B cell (primary cell): ENCODE results near the gene SH2B2. TPM values are rescaled to one million over a fixed set of nuclear protein-coding genes. Genes with fewer than 3 reads are reported as not detected.

Experiments
- ATAC-seq: fragments of 200-7000 bp; cut with Tn5 transposase; one replicate; pipeline ENCODE4 v1.10.0; 2021; ENCODE audit warnings: low read depth, mild to moderate bottlenecking, moderate number of reproducible peaks, moderate library complexity
- CTCF ChIA-PET: fragments of 350-600 bp; sonication (Branson Sonifier 250); formaldehyde crosslinking; loops from one replicate; lab custom pipeline; 2021; ENCODE audit warnings: antibody characterized with exemption, inconsistent platforms; lab: Charles Lee
- POLR2A ChIA-PET: fragments of 350-600 bp; sonication (Branson Sonifier 250); formaldehyde crosslinking; loops from one replicate; lab custom pipeline; 2021; ENCODE audit warnings: antibody characterized with exemption; lab: Charles Lee
- DNase-seq: peaks from one replicate; pipeline ENCODE4 v3.0.0; 2013
- H2AFZ ChIP-seq: 2 replicates; pipeline ENCODE4 v1.6.1; 2012; ENCODE audit warnings: mild to moderate bottlenecking, low read depth, low read length; ENCODE audit not compliant: insufficient read depth, poor library complexity, severe bottlenecking
- H3K27ac ChIP-seq, 2 donors: 1 replicate in 1 of 2; 2 replicates in 1 of 2; pipeline ENCODE4 v1.5.1; 2012 to 2013; ENCODE audit warnings: low read length in 2 of 2, mild to moderate bottlenecking in 2 of 2, moderate library complexity in 1 of 2
- H3K27me3 ChIP-seq, 4 experiments: fragments of 200-600 bp in 1 of 4; sonication (generic) in 1 of 4; replicated peaks in 1 of 4; 1 replicate in 2 of 4; 2 replicates in 2 of 4; pipeline versions ENCODE4 v1.6.1 to v1.7.0; 2013 to 2016; ENCODE audit warnings: low read length in 3 of 4, mild to moderate bottlenecking in 2 of 4, mixed read lengths in 1 of 4, moderate library complexity in 1 of 4; ENCODE audit not compliant: insufficient read depth in 4 of 4, control insufficient read depth in 3 of 4; ENCODE audit errors: control extremely low read depth in 1 of 4
- H3K36me3 ChIP-seq, 2 experiments: replicated peaks in 1 of 2; 1 replicate in 1 of 2; 2 replicates in 1 of 2; pipeline versions ENCODE4 v1.6.1 to v1.7.1; 2013; ENCODE audit warnings: low read length in 1 of 2; ENCODE audit not compliant: insufficient read depth in 2 of 2, control insufficient read depth in 1 of 2; ENCODE audit errors: control extremely low read depth in 1 of 2, extremely low read depth in 1 of 2
- H3K4me1 ChIP-seq, 2 donors: fragments of 200-600 bp in 1 of 2; sonication (generic) in 1 of 2; 1 replicate in 1 of 2; 2 replicates in 1 of 2; pipeline versions ENCODE4 v1.5.1 to v1.6.1; 2013 to 2017; ENCODE audit warnings: low read length in 2 of 2; ENCODE audit not compliant: control insufficient read depth in 2 of 2, insufficient read depth in 2 of 2
- H3K4me2 ChIP-seq: replicated peaks from 2 replicates; pipeline ENCODE3; 2012; ENCODE audit warnings: mild to moderate bottlenecking, low read depth, low read length; ENCODE audit not compliant: poor library complexity, severe bottlenecking
- H3K4me3 ChIP-seq, 5 experiments: fragments of 200-600 bp in 1 of 5; sonication (generic) in 1 of 5; 1 replicate in 3 of 5; 2 replicates in 2 of 5; pipeline versions ENCODE4 v1.5.1 to v1.7.0; 2011 to 2016; ENCODE audit warnings: low read length in 4 of 5, mild to moderate bottlenecking in 4 of 5, low read depth in 2 of 5, control low read depth in 1 of 5, moderate library complexity in 1 of 5; ENCODE audit not compliant: insufficient read depth in 1 of 5; ENCODE audit errors: control extremely low read depth in 1 of 5, extremely low read depth in 1 of 5
- H3K79me2 ChIP-seq: fragments of 200-600 bp; sonication (generic); one replicate; pipeline ENCODE4 v1.6.0; 2016; ENCODE audit warnings: low read length; ENCODE audit not compliant: control insufficient read depth, insufficient read depth
- H3K9ac ChIP-seq: fragments of 200-600 bp; sonication (generic); 2 replicates; pipeline ENCODE4 v1.6.1; 2017; ENCODE audit warnings: mild to moderate bottlenecking, low read length, moderate library complexity
- H3K9me3 ChIP-seq, 3 donors: one replicate each; pipeline versions ENCODE4 v1.6.1 to v1.7.1; 2013; ENCODE audit warnings: low read length in 2 of 3; ENCODE audit not compliant: control insufficient read depth in 2 of 3, insufficient read depth in 1 of 3; ENCODE audit errors: control extremely low read depth in 1 of 3
- H4K20me1 ChIP-seq: 2 replicates; pipeline ENCODE4 v1.6.0; 2012; ENCODE audit warnings: mild to moderate bottlenecking, low read length; ENCODE audit not compliant: insufficient read depth, control insufficient read depth, poor library complexity, severe bottlenecking
- H3K27ac Mint-ChIP-seq: one replicate; pipeline ENCODE4 v1.8.0; 2021; ENCODE audit warnings: mixed read lengths
- H3K27me3 Mint-ChIP-seq: one replicate; pipeline ENCODE4 v1.8.0; 2021; ENCODE audit warnings: mixed read lengths
- H3K4me1 Mint-ChIP-seq: one replicate; pipeline ENCODE4 v1.8.0; 2021; ENCODE audit warnings: mixed read lengths
- H3K4me3 Mint-ChIP-seq: one replicate; pipeline ENCODE4 v1.8.0; 2021; ENCODE audit warnings: mixed read lengths
- H3K9me3 Mint-ChIP-seq: one replicate; pipeline ENCODE4 v1.8.0; 2022; ENCODE audit warnings: mixed read lengths; ENCODE audit not compliant: insufficient read depth
- CTCF ChIP-seq: fragments of 200-600 bp; IDR thresholded peaks from one replicate; pipeline ENCODE4 v1.8.0; 2022; ENCODE audit warnings: antibody characterized with exemption, mild to moderate bottlenecking
- EZH2 ChIP-seq: IDR thresholded peaks from 2 replicates; pipeline ENCODE4 v1.6.1; 2012; ENCODE audit warnings: borderline replicate concordance, low read depth, mild to moderate bottlenecking, moderate library complexity, low read length; ENCODE audit not compliant: insufficient read depth, poor library complexity, severe bottlenecking
- WGBS: methylation state at CpG from one replicate; pipeline ENCODE4 v1.1.5; 2013; ENCODE audit warnings: missing lambda C conversion rate; ENCODE audit not compliant: insufficient coverage; 5-methylcytosine and 5-hydroxymethylcytosine counted together
- intact Hi-C: fragments of 100-400 bp; cut with micrococcal nuclease; formaldehyde crosslinking; loops from one replicate; pipeline ENCODE4 v1.10.0; 2022
- polyA plus RNA-seq: library from polyadenylated mRNA; depleted of rRNA; stranded (reverse); fragments of >200 nt; gene quantifications from 2 replicates; pipeline ENCODE4 v1.2.3, GENCODE V29; 2012
- total RNA-seq, 2 donors: library from RNA; stranded (reverse); fragments of 120-200 nt in 1 of 2; gene quantifications; 1 replicate in 1 of 2; 2 replicates in 1 of 2; pipeline versions ENCODE4 v1.2.3 to v1.2.4, GENCODE V29; 2013 to 2022

The SH2B2 gene
- total and polyA plus RNA-seq, 2 donors (not counting 1 experiment from before 2014, with no cell fraction given) = 41.2 to 95.4 TPM

DNA sequence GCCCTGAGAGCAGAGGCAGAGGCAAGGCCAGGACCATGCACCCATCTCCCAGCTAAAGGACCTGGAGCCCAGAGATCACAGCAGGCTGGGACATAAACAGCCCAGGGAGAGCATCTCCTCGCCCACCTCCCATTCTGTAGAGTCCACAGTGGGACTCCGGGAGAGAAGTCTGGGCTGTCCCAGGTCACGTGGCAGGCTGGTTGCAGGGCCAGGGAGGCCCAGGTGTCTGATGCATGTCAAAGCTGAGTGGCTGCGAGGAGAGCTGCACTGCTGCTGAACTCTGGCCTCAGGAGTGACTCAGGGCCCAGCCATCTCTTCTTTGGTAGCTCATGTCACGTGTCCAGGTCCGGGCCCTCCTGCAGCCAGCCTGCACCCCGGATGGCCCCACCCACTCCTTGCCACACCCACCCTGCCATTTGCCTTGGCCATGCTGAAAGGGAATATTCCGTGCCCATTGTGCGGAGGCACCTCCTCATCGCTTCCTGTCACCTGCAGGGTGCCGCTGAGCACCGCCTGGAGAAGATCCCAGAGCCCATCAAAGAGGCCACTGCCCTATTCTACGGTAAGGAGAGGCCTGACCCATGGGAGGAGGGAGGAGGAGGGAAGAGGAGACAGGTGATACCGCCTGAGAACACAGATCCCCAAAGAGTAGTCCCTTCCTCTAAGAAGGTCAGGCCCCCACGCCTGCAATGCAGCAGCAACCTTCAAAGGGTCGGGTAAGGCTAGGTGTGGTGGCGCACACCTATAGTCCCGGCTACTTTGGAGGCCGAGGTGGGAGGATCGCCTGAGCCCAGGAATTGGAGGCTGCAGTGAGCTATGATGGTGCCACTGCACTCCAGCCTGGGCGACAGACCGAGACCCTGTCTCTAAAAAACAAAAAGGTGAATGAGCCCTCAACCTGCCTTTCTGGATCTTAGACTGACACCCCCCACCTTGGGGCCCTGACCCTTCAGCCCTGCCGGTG is 12.6 kb upstream of the SH2B2 start:
- WGBS = 81% methylated on average over 20 of the region's 23 CpGs
- Histone ChIP-seq H3K9me3 (no peaks in the 10 kb centered on the region), H3K36me3 (peaks cover 0 to 2% of the 10 kb centered on the region in 2 experiments), H3K9ac (no peak overlapping the region), H3K4me3 (no peak overlapping the region), H3K4me2 (no peak overlapping the region), H3K79me2 (no peaks in the 10 kb centered on the region), H4K20me1 (no peaks in the 10 kb centered on the region), H3K27me3 (no peaks in the 10 kb centered on the region), H3K27ac (no peak overlapping the region), H2AFZ (no peak overlapping the region), H3K4me1 (peaks cover 0 to 3% of the 10 kb centered on the region in 2 donors)
- Mint-ChIP-seq H3K27me3 (no peaks in the 10 kb centered on the region), H3K27ac (no peak overlapping the region), H3K4me1 (peaks cover 2% of the 10 kb centered on the region), H3K4me3 (no peak overlapping the region), H3K9me3 (no peaks in the 10 kb centered on the region)
- ATAC-seq = no peak
- no peak for TF ChIP-seq EZH2
- no peak for TF ChIP-seq CTCF
- DNase-seq = no peak
- intact Hi-C loops = loop anchor here (2.0 kb wide), 1 partner anchor 587 kb away; no protein-coding TSS in a partner anchor
- ChIA-PET POLR2A (no interaction called here), CTCF (interaction anchor here (0.6 to 15.7 kb wide), 8 partner anchors 11 to 737 kb away, joined by 3 to 351 read pairs (median 4); partner anchors contain the start of gene PRKRIP1)
